Endodermal cell (in vitro differentiated cells): ENCODE data around the gene ABI2. TPM values are rescaled to one million over a fixed set of nuclear protein-coding genes. Genes with fewer than 3 reads are reported as not detected.

Experiments used
- DNase-seq: peaks from one replicate; pipeline ENCODE4 v3.0.0-alpha.2; 2017
- H3K27ac ChIP-seq: 2 replicates; pipeline ENCODE4 v1.5.1; 2013; ENCODE audit warnings: mild to moderate bottlenecking, low read depth, low read length, moderate library complexity
- H3K27me3 ChIP-seq: 2 replicates; pipeline ENCODE4 v1.6.1; 2013; ENCODE audit warnings: mild to moderate bottlenecking, low read length, moderate library complexity; ENCODE audit not compliant: insufficient read depth, control insufficient read depth, poor library complexity, severe bottlenecking
- H3K36me3 ChIP-seq: 2 replicates; pipeline ENCODE4 v1.7.0; 2013; ENCODE audit warnings: mild to moderate bottlenecking, low read length, moderate library complexity; ENCODE audit not compliant: control insufficient read depth, insufficient read depth
- H3K4me1 ChIP-seq: one replicate; pipeline ENCODE4 v1.7.0; 2013; ENCODE audit warnings: low read length; ENCODE audit not compliant: control insufficient read depth, insufficient read depth
- H3K4me3 ChIP-seq: 2 replicates; pipeline ENCODE4 v1.5.1; 2013; ENCODE audit warnings: mild to moderate bottlenecking, low read length, moderate library complexity
- H3K9ac ChIP-seq: 2 replicates; pipeline ENCODE4 v1.6.1; 2013; ENCODE audit warnings: mild to moderate bottlenecking, low read length, moderate library complexity; ENCODE audit not compliant: poor library complexity, severe bottlenecking; ENCODE audit errors: extremely low read depth
- H3K9me3 ChIP-seq: 2 replicates; pipeline ENCODE4 v1.6.1; 2013; ENCODE audit warnings: mild to moderate bottlenecking, low read length, moderate library complexity; ENCODE audit not compliant: control insufficient read depth
- H3K27ac Mint-ChIP-seq: 2 replicates; pipeline ENCODE4 v1.8.0; 2020; ENCODE audit warnings: mixed read lengths
- H3K27me3 Mint-ChIP-seq: 2 replicates; pipeline ENCODE4 v1.8.0; 2021; ENCODE audit warnings: mild to moderate bottlenecking, mixed read lengths; ENCODE audit not compliant: insufficient read depth
- H3K36me3 Mint-ChIP-seq: 2 replicates; pipeline ENCODE4 v1.8.0; 2020; ENCODE audit warnings: low read depth, mixed read lengths
- H3K4me1 Mint-ChIP-seq: 2 replicates; pipeline ENCODE4 v1.8.0; 2020; ENCODE audit warnings: mixed read lengths
- H3K4me3 Mint-ChIP-seq: 2 replicates; pipeline ENCODE4 v1.8.0; 2020; ENCODE audit warnings: mild to moderate bottlenecking, moderate library complexity, mixed read lengths
- H3K9me3 Mint-ChIP-seq: 2 replicates; pipeline ENCODE4 v1.8.0; 2020; ENCODE audit warnings: mild to moderate bottlenecking, mixed read lengths
- CTCF ChIP-seq: fragments of 200-600 bp; sonication (generic); conservative IDR thresholded peaks from 2 replicates; pipeline ENCODE4 v1.5.0; 2021; ENCODE audit warnings: antibody characterized with exemption, mild to moderate bottlenecking
- WGBS, 2 experiments: methylation state at CpG; one replicate each; pipeline versions ENCODE4 v1.1.5 to v1.1.7; 2013; ENCODE audit warnings: missing lambda C conversion rate in 2 of 2, mixed read lengths in 1 of 2; ENCODE audit not compliant: insufficient coverage in 1 of 2, insufficient read length in 1 of 2; 5-methylcytosine and 5-hydroxymethylcytosine counted together
- total RNA-seq, 2 donors: library from RNA; stranded (reverse); fragmentation: NEBNext Ultra II Directional in 1 of 2; extraction: Animal tissue kit (Norgen Biotek cat#: 25700) in 1 of 2; gene quantifications; 2 replicates in 1 of 2; 3 replicates in 1 of 2; pipeline ENCODE4 v1.2.1, GENCODE V29; 2021

The ABI2 gene
- total RNA-seq, 2 donors from 2014 or later, result 115 to 139 TPM

- DNase-seq, result no peak
- no peaks in the 10 kb centered on the region for H3K27me3 Mint-ChIP-seq
- no peak overlapping the region for H3K27ac Mint-ChIP-seq
- no peak overlapping the region for H3K4me3 ChIP-seq
- H3K4me3 Mint-ChIP-seq, result no peak overlapping the region
- H3K36me3 ChIP-seq, result peaks cover 67% of the 10 kb centered on the region
- no peak for TF ChIP-seq CTCF
- peaks cover 33% of the 10 kb centered on the region for H3K36me3 Mint-ChIP-seq
- 90% methylated on average over 3 of the region's 3 CpGs for WGBS, 2 experiments
- no peaks in the 10 kb centered on the region for H3K27me3 ChIP-seq
- no peaks in the 10 kb centered on the region for H3K9me3 Mint-ChIP-seq
- H3K9ac ChIP-seq, result no peak overlapping the region
- H3K9me3 ChIP-seq, result no peaks in the 10 kb centered on the region
- no peak overlapping the region for H3K27ac ChIP-seq
- peaks cover 11% of the 10 kb centered on the region for H3K4me1 Mint-ChIP-seq
- no peaks in the 10 kb centered on the region for H3K4me1 ChIP-seq
Measured at GRCh38 chr2:203441463-203441862, 113.3 kb downstream of the ABI2 start.

GRCh38 chr2:203442463-203442862 lies 114.3 kb downstream of the ABI2 start:
- H3K4me1 Mint-ChIP-seq, result peaks cover 11% of the 10 kb centered on the region
- H3K4me1 ChIP-seq, result no peaks in the 10 kb centered on the region
- DNase-seq, result no peak
- H3K9ac ChIP-seq, result no peak overlapping the region
- H3K27ac ChIP-seq, result no peak overlapping the region
- no peak overlapping the region for H3K27ac Mint-ChIP-seq
- H3K9me3 Mint-ChIP-seq, result no peaks in the 10 kb centered on the region
- H3K36me3 Mint-ChIP-seq, result peaks cover 34% of the 10 kb centered on the region
- no peak overlapping the region for H3K4me3 ChIP-seq
- H3K36me3 ChIP-seq, result peaks cover 70% of the 10 kb centered on the region
- no peaks in the 10 kb centered on the region for H3K27me3 Mint-ChIP-seq
- H3K9me3 ChIP-seq, result no peaks in the 10 kb centered on the region
- no peaks in the 10 kb centered on the region for H3K27me3 ChIP-seq
- no peak for TF ChIP-seq CTCF
- no peak overlapping the region for H3K4me3 Mint-ChIP-seq
- WGBS, 2 experiments, result 95 to 96% methylated on average over 3 to 5 of the region's 5 CpGs

- H3K27ac Mint-ChIP-seq, result peak overlapping the region; percentile 41
Measured at GRCh38 chr2:203444738-203445137, 116.5 kb downstream of the ABI2 start.

More at GRCh38 chr2:203444738-203445137, 116.5 kb downstream of the ABI2 start:
- no peak overlapping the region for H3K27ac ChIP-seq
- Mint-ChIP-seq H3K27me3 (no peaks in the 10 kb centered on the region), H3K4me3 (no peak overlapping the region), H3K36me3 (peaks cover 33% of the 10 kb centered on the region), H3K9me3 (no peaks in the 10 kb centered on the region), H3K4me1 (peaks cover 6% of the 10 kb centered on the region)
- H3K36me3 ChIP-seq, result peaks cover 67% of the 10 kb centered on the region
- WGBS, 2 experiments, result 92 to 93% methylated on average over 5 to 7 of the region's 7 CpGs
- no peak overlapping the region for H3K9ac ChIP-seq
- no peak overlapping the region for H3K4me3 ChIP-seq
- H3K27me3 ChIP-seq, result no peaks in the 10 kb centered on the region
- no peak for TF ChIP-seq CTCF
- H3K4me1 ChIP-seq, result no peaks in the 10 kb centered on the region
- DNase-seq, result no peak
- H3K9me3 ChIP-seq, result no peaks in the 10 kb centered on the region
